K562 (cell line): ENCODE measurements around the gene DNAJB6. TPM values are rescaled to one million over a fixed set of nuclear protein-coding genes. Genes with fewer than 3 reads are reported as not detected.

Source experiments
- DNMT1 ChIP-seq: fragments of 450-650 bp; IDR thresholded peaks from 2 replicates; pipeline ENCODE4 v1.6.1; 2016; ENCODE audit warnings: antibody characterized with exemption, mild to moderate bottlenecking
- DPF2 ChIP-seq: fragments of 450-650 bp; IDR thresholded peaks from 2 replicates; pipeline ENCODE4 v1.6.1; 2016
- EGR1 ChIP-seq: fragments of 450-650 bp; conservative IDR thresholded peaks from 2 replicates; pipeline ENCODE4 v1.6.1; 2017; ENCODE audit warnings: mild to moderate bottlenecking
- ERF ChIP-seq: fragments of 450-650 bp; formaldehyde crosslinking; IDR thresholded peaks from 2 replicates; pipeline ENCODE4 v1.4.0; 2020; ENCODE audit warnings: mild to moderate bottlenecking, mixed read lengths
- FOXO4 ChIP-seq: fragments of 450-650 bp; formaldehyde crosslinking; IDR thresholded peaks from 2 replicates; pipeline ENCODE4 v1.4.0; 2020; ENCODE audit warnings: mild to moderate bottlenecking, moderate library complexity
- GATA2 ChIP-seq: sonication (generic); formaldehyde crosslinking; IDR thresholded peaks from 2 replicates; pipeline ENCODE4 v1.4.0; 2020; ENCODE audit warnings: mild to moderate bottlenecking, missing genetic modification reagents
- HDGF ChIP-seq: fragments of 450-650 bp; IDR thresholded peaks from 2 replicates; pipeline ENCODE4 v1.6.1; 2016
- HLTF ChIP-seq: fragments of 450-650 bp; IDR thresholded peaks from 2 replicates; pipeline ENCODE4 v1.6.1; 2016
- KDM4B ChIP-seq, 2 experiments: fragments of 450-650 bp in 1 of 2; sonication (generic) in 1 of 2; IDR thresholded peaks; 2 replicates each; pipeline ENCODE4 v1.6.1; 2016 to 2017; ENCODE audit warnings: borderline replicate concordance in 2 of 2, antibody characterized with exemption in 1 of 2, low read depth in 1 of 2, mild to moderate bottlenecking in 1 of 2
- MAFF ChIP-seq: IDR thresholded peaks from 2 replicates; pipeline ENCODE4 v1.6.1; 2012; ENCODE audit warnings: low read length, improper control_type of control experiment
- POU5F1 ChIP-seq: fragments of 150-350 bp; IDR thresholded peaks from 2 replicates; pipeline ENCODE4 v1.6.1; 2014; ENCODE audit warnings: borderline replicate concordance, low read length, low read depth, mild to moderate bottlenecking; ENCODE audit not compliant: partially characterized antibody
- SETDB1 ChIP-seq: IDR thresholded peaks from one replicate; pipeline ENCODE4 v1.6.1; 2012; ENCODE audit warnings: low read length, control low read depth, inconsistent platforms
- SRSF7 ChIP-seq: fragments of 200-400 bp; formaldehyde crosslinking; optimal IDR thresholded peaks from 2 replicates; pipeline ENCODE3; 2017; ENCODE audit warnings: mild to moderate bottlenecking, low read depth, low read length
- ZNF589 ChIP-seq: fragments of 200-800 bp; sonication (Bioruptor generic); IDR thresholded peaks from 2 replicates; pipeline ENCODE4 v1.6.1; 2016; ENCODE audit warnings: low read depth, missing genetic modification characterization, missing compliant biosample characterization
- ZNF778 ChIP-seq: fragments of 450-650 bp; formaldehyde crosslinking; IDR thresholded peaks from 2 replicates; pipeline ENCODE4 v1.4.0; 2020; ENCODE audit warnings: mild to moderate bottlenecking, moderate library complexity
- polyA plus RNA-seq, 8 experiments: library from polyadenylated mRNA; depleted of rRNA in 4 of 8; stranded (reverse) in 5 of 8; unstranded in 3 of 8; fragments of >200 nt; fragmentation: Nextera tagmentation in 2 of 8; fragmentation: Illumina TruSeq in 1 of 8; extraction: Ambion mirVana in 2 of 8; extraction: Trizol in 1 of 8; gene quantifications; 2 replicates each; pipeline versions ENCODE4 v1.2.1 to v1.2.3, GENCODE V29; 2011 to 2014; ENCODE audit warnings: inconsistent platforms in 1 of 8, missing spikeins in 1 of 8
- total RNA-seq, 7 experiments: library from RNA; depleted of rRNA in 6 of 7; stranded (reverse); fragments of >200 nt in 6 of 7; fragmentation: Illumina TruSeq in 2 of 7; extraction: Trizol in 2 of 7; gene quantifications; 2 replicates each; pipeline versions ENCODE4 v1.2.1 to v1.2.3, GENCODE V29; 2011 to 2021; ENCODE audit warnings: low replicate concordance in 1 of 7

DNAJB6 gene
- total and polyA plus RNA-seq, 9 of the 15 experiments (the other 6 are each of a cell fraction or from before 2014, with no cell fraction given): 84.5 to 158 (median 135) TPM

- TF ChIP-seq KDM4B (IDR thresholded peaks at IDR 0.05; ENCODE audit: borderline replicate concordance in 2 of 2, low read depth in 1 of 2) (no peak), ZNF778 (CRISPR knock-in tag) (no peak), DPF2 (no peak), MAFF (no peak), GATA2 (CRISPR knock-in tag) (no peak), HLTF (0 out of 2 replicates have a peak, but pooled peaks have one; percentile 24), ZNF589 (CRISPR knock-in tag) (no peak), SETDB1 (no peak), HDGF (0 out of 2 replicates have a peak, but pooled peaks have one; percentile 70), FOXO4 (CRISPR knock-in tag) (no peak), ERF (CRISPR knock-in tag) (no peak), DNMT1 (no peak), EGR1 (peak; percentile 88), POU5F1 (no peak), SRSF7 (no peak)
Observed at GRCh38 chr7:157292258-157292657, 44.5 kb upstream of the DNAJB6 start (continued).
